Measurements from ENCODE around the gene PRRT3.

The PRRT3 gene

GRCh38 chr3:9966841-9967240 is 14.6 kb upstream of the PRRT3 start:
- Histone ChIP-seq H3K27ac (ENCODE audit: low read depth, low read length) (no peak overlapping the region), H3K4me1 (ENCODE audit: control insufficient read depth, insufficient read depth, low read length, unreplicated experiment) (peaks cover 25% of the 10 kb centered on the region), H3K79me2 (ENCODE audit: control insufficient read depth, insufficient read depth, low read length, unreplicated experiment) (no peaks in the 10 kb centered on the region), H3K36me3 (ENCODE audit: insufficient read depth, low read length) (peaks cover 41% of the 10 kb centered on the region), H3K4me3 (ENCODE audit: low read depth, low read length) (no peak overlapping the region), H3K27me3 (ENCODE audit: insufficient read depth, low read length) (no peaks in the 10 kb centered on the region), H2AFZ (ENCODE audit: low read length, unreplicated experiment) (no peak overlapping the region)

GRCh38 chr3:9965200-9965875 is 13.1 kb upstream of the PRRT3 start:
- no peaks in the 10 kb centered on the region for H3K27me3 ChIP-seq (ENCODE audit: insufficient read depth, low read length)
- H3K79me2 ChIP-seq (ENCODE audit: control insufficient read depth, insufficient read depth, low read length, unreplicated experiment) = no peaks in the 10 kb centered on the region
- no peak overlapping the region for H3K4me3 ChIP-seq (ENCODE audit: low read depth, low read length)
- H2AFZ ChIP-seq (ENCODE audit: low read length, unreplicated experiment) = no peak overlapping the region
- H3K36me3 ChIP-seq (ENCODE audit: insufficient read depth, low read length) = peaks cover 36% of the 10 kb centered on the region
- H3K27ac ChIP-seq (ENCODE audit: low read depth, low read length) = no peak overlapping the region
- peaks cover 10% of the 10 kb centered on the region for H3K4me1 ChIP-seq (ENCODE audit: control insufficient read depth, insufficient read depth, low read length, unreplicated experiment)

GRCh38 chr3:9957214-9957613 is 5.0 kb upstream of the PRRT3 start:
- no peak overlapping the region for H2AFZ ChIP-seq (ENCODE audit: low read length, unreplicated experiment)
- no peak overlapping the region for H3K27ac ChIP-seq (ENCODE audit: low read depth, low read length)
- H3K4me3 ChIP-seq (ENCODE audit: low read depth, low read length) = no peak overlapping the region
- H3K79me2 ChIP-seq (ENCODE audit: control insufficient read depth, insufficient read depth, low read length, unreplicated experiment) = no peaks in the 10 kb centered on the region
- H3K36me3 ChIP-seq (ENCODE audit: insufficient read depth, low read length) = no peaks in the 10 kb centered on the region
- no peaks in the 10 kb centered on the region for H3K27me3 ChIP-seq (ENCODE audit: insufficient read depth, low read length)
- H3K4me1 ChIP-seq (ENCODE audit: control insufficient read depth, insufficient read depth, low read length, unreplicated experiment) = peaks cover 22% of the 10 kb centered on the region

GRCh38 chr3:9955611-9956352 is 3.6 kb upstream of the PRRT3 start:
- H3K4me1 ChIP-seq (ENCODE audit: control insufficient read depth, insufficient read depth, low read length, unreplicated experiment) = peaks cover 22% of the 10 kb centered on the region
- no peak overlapping the region for H3K4me3 ChIP-seq (ENCODE audit: low read depth, low read length)
- H3K27me3 ChIP-seq (ENCODE audit: insufficient read depth, low read length) = no peaks in the 10 kb centered on the region
- no peak overlapping the region for H2AFZ ChIP-seq (ENCODE audit: low read length, unreplicated experiment)
- peak overlapping the region; percentile 49; the same call in 1 of the 2 replicates for H3K27ac ChIP-seq (ENCODE audit: low read depth, low read length)
- no peaks in the 10 kb centered on the region for H3K79me2 ChIP-seq (ENCODE audit: control insufficient read depth, insufficient read depth, low read length, unreplicated experiment)
- H3K36me3 ChIP-seq (ENCODE audit: insufficient read depth, low read length) = no peaks in the 10 kb centered on the region

- H3K4me3 ChIP-seq (ENCODE audit: low read depth, low read length) = no peak overlapping the region
- H3K36me3 ChIP-seq (ENCODE audit: insufficient read depth, low read length) = no peaks in the 10 kb centered on the region
- H3K27ac ChIP-seq (ENCODE audit: low read depth, low read length) = no peak overlapping the region
- no peak overlapping the region for H2AFZ ChIP-seq (ENCODE audit: low read length, unreplicated experiment)
- H3K27me3 ChIP-seq (ENCODE audit: insufficient read depth, low read length) = no peaks in the 10 kb centered on the region
- peaks cover 22% of the 10 kb centered on the region for H3K4me1 ChIP-seq (ENCODE audit: control insufficient read depth, insufficient read depth, low read length, unreplicated experiment)
- H3K79me2 ChIP-seq (ENCODE audit: control insufficient read depth, insufficient read depth, low read length, unreplicated experiment) = no peaks in the 10 kb centered on the region
Observed at GRCh38 chr3:9955067-9955502, 2.9 kb upstream of the PRRT3 start.

- Histone ChIP-seq H3K4me1 (ENCODE audit: control insufficient read depth, insufficient read depth, low read length, unreplicated experiment) (peaks cover 27% of the 10 kb centered on the region), H3K4me3 (ENCODE audit: low read depth, low read length) (peak overlapping the region; percentile 83)
Observed at GRCh38 chr3:9951598-9951961, 628 bp downstream of the PRRT3 start.

GRCh38 chr3:9951126-9951525 is 1.1 kb downstream of the PRRT3 start:
- Histone ChIP-seq H3K36me3 (ENCODE audit: insufficient read depth, low read length) (no peaks in the 10 kb centered on the region), H3K27ac (ENCODE audit: low read depth, low read length) (no peak overlapping the region), H3K79me2 (ENCODE audit: control insufficient read depth, insufficient read depth, low read length, unreplicated experiment) (no peaks in the 10 kb centered on the region), H3K27me3 (ENCODE audit: insufficient read depth, low read length) (no peaks in the 10 kb centered on the region), H3K4me3 (ENCODE audit: low read depth, low read length) (no peak overlapping the region; the same call in 1 of the 2 replicates), H3K4me1 (ENCODE audit: control insufficient read depth, insufficient read depth, low read length, unreplicated experiment) (peaks cover 25% of the 10 kb centered on the region), H2AFZ (ENCODE audit: low read length, unreplicated experiment) (no peak overlapping the region)

More at GRCh38 chr3:9951598-9951961, 628 bp downstream of the PRRT3 start:
- Histone ChIP-seq H3K27me3 (ENCODE audit: insufficient read depth, low read length) (no peaks in the 10 kb centered on the region), H3K79me2 (ENCODE audit: control insufficient read depth, insufficient read depth, low read length, unreplicated experiment) (no peaks in the 10 kb centered on the region), H2AFZ (ENCODE audit: low read length, unreplicated experiment) (no peak overlapping the region), H3K36me3 (ENCODE audit: insufficient read depth, low read length) (no peaks in the 10 kb centered on the region), H3K27ac (ENCODE audit: low read depth, low read length) (no peak overlapping the region)

- Histone ChIP-seq H2AFZ (ENCODE audit: low read length, unreplicated experiment) (no peak overlapping the region), H3K27ac (ENCODE audit: low read depth, low read length) (no peak overlapping the region), H3K36me3 (ENCODE audit: insufficient read depth, low read length) (no peaks in the 10 kb centered on the region), H3K79me2 (ENCODE audit: control insufficient read depth, insufficient read depth, low read length, unreplicated experiment) (no peaks in the 10 kb centered on the region), H3K4me1 (ENCODE audit: control insufficient read depth, insufficient read depth, low read length, unreplicated experiment) (peaks cover 10% of the 10 kb centered on the region), H3K27me3 (ENCODE audit: insufficient read depth, low read length) (no peaks in the 10 kb centered on the region), H3K4me3 (ENCODE audit: low read depth, low read length) (no peak overlapping the region)
Observed at GRCh38 chr3:9949626-9950025, 2.6 kb downstream of the PRRT3 start.

- Histone ChIP-seq H3K36me3 (ENCODE audit: insufficient read depth, low read length) (no peaks in the 10 kb centered on the region), H3K27ac (ENCODE audit: low read depth, low read length) (no peak overlapping the region), H3K4me3 (ENCODE audit: low read depth, low read length) (no peak overlapping the region), H3K79me2 (ENCODE audit: control insufficient read depth, insufficient read depth, low read length, unreplicated experiment) (no peaks in the 10 kb centered on the region), H3K27me3 (ENCODE audit: insufficient read depth, low read length) (no peaks in the 10 kb centered on the region), H3K4me1 (ENCODE audit: control insufficient read depth, insufficient read depth, low read length, unreplicated experiment) (peaks cover 6% of the 10 kb centered on the region), H2AFZ (ENCODE audit: low read length, unreplicated experiment) (no peak overlapping the region)
Observed at GRCh38 chr3:9949115-9949514, 3.1 kb downstream of the PRRT3 start.

GRCh38 chr3:9948586-9948985 is 3.6 kb downstream of the PRRT3 start:
- Histone ChIP-seq H3K4me3 (ENCODE audit: low read depth, low read length) (no peak overlapping the region), H3K79me2 (ENCODE audit: control insufficient read depth, insufficient read depth, low read length, unreplicated experiment) (no peaks in the 10 kb centered on the region), H3K27me3 (ENCODE audit: insufficient read depth, low read length) (no peaks in the 10 kb centered on the region), H3K36me3 (ENCODE audit: insufficient read depth, low read length) (no peaks in the 10 kb centered on the region), H2AFZ (ENCODE audit: low read length, unreplicated experiment) (no peak overlapping the region), H3K4me1 (ENCODE audit: control insufficient read depth, insufficient read depth, low read length, unreplicated experiment) (peaks cover 6% of the 10 kb centered on the region), H3K27ac (ENCODE audit: low read depth, low read length) (no peak overlapping the region)

All from ACC112 (cell line).